ENCODE measurements around the gene MYEF2.

DNA sequence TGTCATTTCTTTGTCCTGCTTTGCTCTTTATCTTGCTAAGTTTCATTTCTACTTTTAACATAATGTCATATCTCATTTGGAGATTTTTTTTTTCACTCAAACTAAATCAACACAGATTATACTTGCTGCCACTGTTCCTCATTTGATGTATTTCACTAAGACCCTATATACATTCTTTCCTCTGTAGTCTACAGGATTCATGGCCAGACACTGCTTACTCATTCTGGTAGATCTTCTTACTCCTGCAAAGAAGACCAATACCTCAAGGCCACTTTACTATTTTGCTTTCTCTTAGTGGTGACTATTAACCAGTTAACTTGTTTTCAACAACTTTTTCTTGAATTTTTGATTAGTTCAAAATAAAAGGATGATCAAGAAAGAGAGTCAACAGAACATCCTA lies 30.7 kb downstream of the MYEF2 start:
- TF ChIP-seq, protein P1, sequence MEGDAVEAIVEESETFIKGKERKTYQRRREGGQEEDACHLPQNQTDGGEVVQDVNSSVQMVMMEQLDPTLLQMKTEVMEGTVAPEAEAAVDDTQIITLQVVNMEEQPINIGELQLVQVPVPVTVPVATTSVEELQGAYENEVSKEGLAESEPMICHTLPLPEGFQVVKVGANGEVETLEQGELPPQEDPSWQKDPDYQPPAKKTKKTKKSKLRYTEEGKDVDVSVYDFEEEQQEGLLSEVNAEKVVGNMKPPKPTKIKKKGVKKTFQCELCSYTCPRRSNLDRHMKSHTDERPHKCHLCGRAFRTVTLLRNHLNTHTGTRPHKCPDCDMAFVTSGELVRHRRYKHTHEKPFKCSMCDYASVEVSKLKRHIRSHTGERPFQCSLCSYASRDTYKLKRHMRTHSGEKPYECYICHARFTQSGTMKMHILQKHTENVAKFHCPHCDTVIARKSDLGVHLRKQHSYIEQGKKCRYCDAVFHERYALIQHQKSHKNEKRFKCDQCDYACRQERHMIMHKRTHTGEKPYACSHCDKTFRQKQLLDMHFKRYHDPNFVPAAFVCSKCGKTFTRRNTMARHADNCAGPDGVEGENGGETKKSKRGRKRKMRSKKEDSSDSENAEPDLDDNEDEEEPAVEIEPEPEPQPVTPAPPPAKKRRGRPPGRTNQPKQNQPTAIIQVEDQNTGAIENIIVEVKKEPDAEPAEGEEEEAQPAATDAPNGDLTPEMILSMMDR (IDR thresholded peaks at IDR 0.05), result no peak
- no peak for TF ChIP-seq EZH2 (IDR thresholded peaks at IDR 0.05)
- no peak for TF ChIP-seq EZH2phosphoT487 (IDR thresholded peaks at IDR 0.05)

Measured in neural progenitor cell (in vitro differentiated cells).